WTC11 (cell line): ENCODE data around the gene METTL6. TPM values are rescaled to one million over a fixed set of nuclear protein-coding genes. Genes with fewer than 3 reads are reported as not detected.

Source experiments
- ATAC-seq: fragments of 200-7000 bp; cut with Tn5 transposase; 2 replicates; pipeline ENCODE4 v1.10.0; 2021; ENCODE audit warnings: mild to moderate bottlenecking, moderate library complexity
- CTCF ChIA-PET: fragments of 300-600 bp; sonication (Branson Sonifier 250); formaldehyde crosslinking; loops from one replicate; lab custom pipeline; 2021; ENCODE audit warnings: antibody characterized with exemption; lab: Charles Lee
- POLR2A ChIA-PET: fragments of 350-600 bp; sonication (Branson Sonifier 250); formaldehyde crosslinking; loops from one replicate; lab custom pipeline; 2021; ENCODE audit warnings: antibody characterized with exemption; lab: Charles Lee
- DNase-seq: peaks from one replicate; pipeline ENCODE4 v3.0.0; 2021; ENCODE audit warnings: low spot score
- H3K27ac Mint-ChIP-seq: 2 replicates; pipeline ENCODE4 v1.8.0; 2021; ENCODE audit warnings: mixed read lengths
- H3K27me3 Mint-ChIP-seq: 2 replicates; pipeline ENCODE4 v1.8.0; 2021; ENCODE audit warnings: low read depth, mild to moderate bottlenecking, moderate library complexity, mixed read lengths
- H3K36me3 Mint-ChIP-seq: 2 replicates; pipeline ENCODE4 v1.8.0; 2021; ENCODE audit warnings: mixed read lengths
- H3K4me1 Mint-ChIP-seq: 2 replicates; pipeline ENCODE4 v1.8.0; 2022; ENCODE audit warnings: mixed read lengths
- H3K4me3 Mint-ChIP-seq: 2 replicates; pipeline ENCODE4 v1.8.0; 2021; ENCODE audit warnings: mild to moderate bottlenecking, moderate library complexity, mixed read lengths
- H3K9me3 Mint-ChIP-seq: 2 replicates; pipeline ENCODE4 v1.8.0; 2021; ENCODE audit warnings: mixed read lengths
- CBFB ChIP-seq: sonication (generic); formaldehyde crosslinking; IDR thresholded peaks from 2 replicates; pipeline ENCODE4 v1.8.1; 2022; ENCODE audit warnings: mild to moderate bottlenecking, low read depth, missing genetic modification reagents
- EMX1 ChIP-seq: fragments of 250-450 bp; sonication (Bioruptor Pico); IDR thresholded peaks from 2 replicates; pipeline ENCODE4 v1.8.0; 2021; ENCODE audit warnings: mild to moderate bottlenecking
- FOXJ3 ChIP-seq: sonication (generic); formaldehyde crosslinking; IDR thresholded peaks from 2 replicates; pipeline ENCODE4 v1.9.0; 2021; ENCODE audit warnings: missing genetic modification reagents, mild to moderate bottlenecking, borderline replicate concordance
- FOXK1 ChIP-seq: sonication (generic); formaldehyde crosslinking; IDR thresholded peaks from 2 replicates; pipeline ENCODE4 v1.8.0; 2022; ENCODE audit warnings: mild to moderate bottlenecking, moderate library complexity, missing genetic modification reagents
- GABPB1 ChIP-seq: sonication (generic); formaldehyde crosslinking; IDR thresholded peaks from 2 replicates; pipeline ENCODE4 v1.8.1; 2023; ENCODE audit warnings: mild to moderate bottlenecking, missing genetic modification reagents
- GTF2I ChIP-seq: fragments of 250-450 bp; sonication (Bioruptor Pico); conservative IDR thresholded peaks from 2 replicates; pipeline ENCODE4 v1.4.0; 2021; ENCODE audit warnings: mild to moderate bottlenecking
- MAX ChIP-seq: sonication (generic); formaldehyde crosslinking; IDR thresholded peaks from 2 replicates; pipeline ENCODE4 v1.8.0; 2022; ENCODE audit warnings: mild to moderate bottlenecking, missing genetic modification reagents
- MXD4 ChIP-seq: fragments of 250-450 bp; sonication (Bioruptor Pico); IDR thresholded peaks from 2 replicates; pipeline ENCODE4 v1.8.0; 2021; ENCODE audit warnings: mild to moderate bottlenecking, moderate library complexity, borderline replicate concordance
- NFATC4 ChIP-seq: fragments of 250-450 bp; sonication (Bioruptor Pico); IDR thresholded peaks from 2 replicates; pipeline ENCODE4 v1.9.0; 2021; ENCODE audit warnings: mild to moderate bottlenecking
- NR2C2 ChIP-seq: sonication (generic); formaldehyde crosslinking; IDR thresholded peaks from 2 replicates; pipeline ENCODE4 v1.8.0; 2022; ENCODE audit warnings: mild to moderate bottlenecking, missing genetic modification reagents
- OVOL2 ChIP-seq: fragments of 250-450 bp; sonication (Bioruptor Pico); IDR thresholded peaks from 2 replicates; pipeline ENCODE4 v1.9.0; 2021; ENCODE audit warnings: mild to moderate bottlenecking, borderline replicate concordance
- PRDM15 ChIP-seq: sonication (generic); formaldehyde crosslinking; IDR thresholded peaks from 2 replicates; pipeline ENCODE4 v1.8.0; 2022; ENCODE audit warnings: missing genetic modification reagents
- RELA ChIP-seq: sonication (generic); formaldehyde crosslinking; IDR thresholded peaks from 2 replicates; pipeline ENCODE4 v1.8.1; 2022; ENCODE audit warnings: missing genetic modification reagents, mild to moderate bottlenecking, borderline replicate concordance
- STAT6 ChIP-seq: sonication (generic); formaldehyde crosslinking; conservative IDR thresholded peaks from 2 replicates; pipeline ENCODE4 v1.8.1; 2023; ENCODE audit warnings: mild to moderate bottlenecking, low read depth, missing genetic modification reagents, moderate library complexity
- TCF7 ChIP-seq: sonication (generic); formaldehyde crosslinking; IDR thresholded peaks from 2 replicates; pipeline ENCODE4 v1.8.0; 2022; ENCODE audit warnings: mild to moderate bottlenecking, low read depth, missing genetic modification reagents, moderate library complexity
- TEAD4 ChIP-seq: sonication (generic); formaldehyde crosslinking; IDR thresholded peaks from 2 replicates; pipeline ENCODE4 v1.8.0; 2022; ENCODE audit warnings: mild to moderate bottlenecking, missing genetic modification reagents
- ZMAT4 ChIP-seq: fragments of 250-450 bp; sonication (Bioruptor Pico); IDR thresholded peaks from 2 replicates; pipeline ENCODE4 v1.9.0; 2021; ENCODE audit warnings: mild to moderate bottlenecking
- ZNF532 ChIP-seq: fragments of 250-450 bp; sonication (Bioruptor Pico); IDR thresholded peaks from 2 replicates; pipeline ENCODE4 v1.9.0; 2021; ENCODE audit warnings: mild to moderate bottlenecking, borderline replicate concordance
- total RNA-seq: library from RNA; stranded (reverse); gene quantifications from 3 replicates; pipeline ENCODE4 v1.2.3, GENCODE V29; 2021
- TF ChIP-seq, protein P1 (sequence below): sonication (generic); formaldehyde crosslinking; IDR thresholded peaks from 2 replicates; pipeline ENCODE4 v1.8.1; 2023; ENCODE audit warnings: mild to moderate bottlenecking, missing genetic modification reagents, borderline replicate concordance

Gene METTL6
- total RNA-seq, 1 experiment from 2014 or later = 13.7 TPM

DNA sequence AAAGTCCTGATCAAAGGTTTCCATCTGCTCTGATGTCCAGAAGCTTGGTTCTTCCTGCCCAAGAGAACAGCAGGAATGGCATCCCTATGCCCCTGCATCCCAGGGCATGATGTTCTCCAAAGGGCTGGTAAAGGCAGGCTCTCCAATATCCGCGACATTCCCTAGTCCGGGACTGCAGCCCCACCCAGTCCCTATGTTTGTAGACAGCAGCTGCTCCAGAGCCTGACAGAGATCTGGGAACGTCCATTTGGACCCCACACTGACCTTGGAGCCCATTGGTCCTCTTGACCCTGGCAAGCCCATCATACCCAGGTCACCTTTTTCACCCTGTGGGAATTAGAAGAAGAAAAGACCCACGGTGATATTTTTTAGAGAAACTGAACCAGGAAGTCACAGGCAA is 47.8 kb upstream of the METTL6 start:
- TF ChIP-seq PRDM15 = no peak
- no peak for TF ChIP-seq GABPB1 (CRISPR knock-in tag)
- TF ChIP-seq TEAD4 (CRISPR knock-in tag) = no peak
- TF ChIP-seq RELA = no peak
- no peak for TF ChIP-seq NFATC4 (CRISPR knock-in tag)
- no peak for TF ChIP-seq GTF2I (CRISPR knock-in tag)
- TF ChIP-seq OVOL2 (CRISPR knock-in tag) = no peak
- no peak for TF ChIP-seq NR2C2 (CRISPR knock-in tag)
- TF ChIP-seq ZNF532 = no peak
- TF ChIP-seq ZMAT4 (CRISPR knock-in tag) = no peak
- no peak for TF ChIP-seq FOXK1 (CRISPR knock-in tag)
- no peak for TF ChIP-seq MXD4 (CRISPR knock-in tag)
- no peak for TF ChIP-seq STAT6
- TF ChIP-seq, protein P1, sequence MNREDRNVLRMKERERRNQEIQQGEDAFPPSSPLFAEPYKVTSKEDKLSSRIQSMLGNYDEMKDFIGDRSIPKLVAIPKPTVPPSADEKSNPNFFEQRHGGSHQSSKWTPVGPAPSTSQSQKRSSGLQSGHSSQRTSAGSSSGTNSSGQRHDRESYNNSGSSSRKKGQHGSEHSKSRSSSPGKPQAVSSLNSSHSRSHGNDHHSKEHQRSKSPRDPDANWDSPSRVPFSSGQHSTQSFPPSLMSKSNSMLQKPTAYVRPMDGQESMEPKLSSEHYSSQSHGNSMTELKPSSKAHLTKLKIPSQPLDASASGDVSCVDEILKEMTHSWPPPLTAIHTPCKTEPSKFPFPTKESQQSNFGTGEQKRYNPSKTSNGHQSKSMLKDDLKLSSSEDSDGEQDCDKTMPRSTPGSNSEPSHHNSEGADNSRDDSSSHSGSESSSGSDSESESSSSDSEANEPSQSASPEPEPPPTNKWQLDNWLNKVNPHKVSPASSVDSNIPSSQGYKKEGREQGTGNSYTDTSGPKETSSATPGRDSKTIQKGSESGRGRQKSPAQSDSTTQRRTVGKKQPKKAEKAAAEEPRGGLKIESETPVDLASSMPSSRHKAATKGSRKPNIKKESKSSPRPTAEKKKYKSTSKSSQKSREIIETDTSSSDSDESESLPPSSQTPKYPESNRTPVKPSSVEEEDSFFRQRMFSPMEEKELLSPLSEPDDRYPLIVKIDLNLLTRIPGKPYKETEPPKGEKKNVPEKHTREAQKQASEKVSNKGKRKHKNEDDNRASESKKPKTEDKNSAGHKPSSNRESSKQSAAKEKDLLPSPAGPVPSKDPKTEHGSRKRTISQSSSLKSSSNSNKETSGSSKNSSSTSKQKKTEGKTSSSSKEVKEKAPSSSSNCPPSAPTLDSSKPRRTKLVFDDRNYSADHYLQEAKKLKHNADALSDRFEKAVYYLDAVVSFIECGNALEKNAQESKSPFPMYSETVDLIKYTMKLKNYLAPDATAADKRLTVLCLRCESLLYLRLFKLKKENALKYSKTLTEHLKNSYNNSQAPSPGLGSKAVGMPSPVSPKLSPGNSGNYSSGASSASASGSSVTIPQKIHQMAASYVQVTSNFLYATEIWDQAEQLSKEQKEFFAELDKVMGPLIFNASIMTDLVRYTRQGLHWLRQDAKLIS = no peak
- no peak for TF ChIP-seq EMX1 (CRISPR knock-in tag)
- TF ChIP-seq TCF7 (CRISPR knock-in tag) = no peak
- no peak for TF ChIP-seq FOXJ3 (CRISPR knock-in tag)
- TF ChIP-seq CBFB = no peak
- no peak for TF ChIP-seq MAX (CRISPR knock-in tag)
- TF ChIP-seq, all 79 proteins: peak for 0
- H3K27ac Mint-ChIP-seq = no peak overlapping the region
- DNase-seq (no peak), ATAC-seq (no peak)
- no peaks in the 10 kb centered on the region for H3K36me3 Mint-ChIP-seq
- CTCF ChIA-PET = no interaction called here
- H3K4me3 Mint-ChIP-seq = no peak overlapping the region
- POLR2A ChIA-PET = no interaction called here
- H3K4me1 Mint-ChIP-seq = peaks cover 5% of the 10 kb centered on the region
- no peaks in the 10 kb centered on the region; the same call in 1 of the 2 replicates for H3K27me3 Mint-ChIP-seq
- H3K9me3 Mint-ChIP-seq = no peaks in the 10 kb centered on the region
